Ectodermal cell (in vitro differentiated cells): ENCODE results near the gene HNRNPC.
"Not testable (repeated sequence)": the region's sequence is repeated elsewhere in the genome, so short reads cannot be mapped to it uniquely, and the experiment has no call there.

Experiments used
- H3K27ac ChIP-seq: 2 replicates; pipeline ENCODE4 v1.7.0; 2013; ENCODE audit warnings: mild to moderate bottlenecking, low read depth, low read length; ENCODE audit not compliant: insufficient read depth, poor library complexity, severe bottlenecking
- H3K27me3 ChIP-seq: 2 replicates; pipeline ENCODE4 v1.7.0; 2013; ENCODE audit warnings: mild to moderate bottlenecking, low read length; ENCODE audit not compliant: insufficient read depth, control insufficient read depth, poor library complexity, severe bottlenecking
- H3K36me3 ChIP-seq: one replicate; pipeline ENCODE4 v1.7.0; 2013; ENCODE audit warnings: low read length; ENCODE audit not compliant: control insufficient read depth, insufficient read depth
- H3K4me1 ChIP-seq: one replicate; pipeline ENCODE4 v1.7.0; 2013; ENCODE audit warnings: low read length; ENCODE audit not compliant: control insufficient read depth, insufficient read depth
- H3K4me3 ChIP-seq: 2 replicates; pipeline ENCODE4 v1.7.0; 2013; ENCODE audit warnings: low read depth, low read length, control low read depth; ENCODE audit not compliant: insufficient read depth
- H3K9me3 ChIP-seq: 2 replicates; pipeline ENCODE4 v1.7.0; 2013; ENCODE audit warnings: mild to moderate bottlenecking, low read length, moderate library complexity; ENCODE audit not compliant: control insufficient read depth
- WGBS, 2 experiments: methylation state at CpG; one replicate each; pipeline ENCODE4 v1.1.7; 2013; ENCODE audit warnings: missing lambda C conversion rate in 2 of 2; 5-methylcytosine and 5-hydroxymethylcytosine counted together

Gene HNRNPC

DNA sequence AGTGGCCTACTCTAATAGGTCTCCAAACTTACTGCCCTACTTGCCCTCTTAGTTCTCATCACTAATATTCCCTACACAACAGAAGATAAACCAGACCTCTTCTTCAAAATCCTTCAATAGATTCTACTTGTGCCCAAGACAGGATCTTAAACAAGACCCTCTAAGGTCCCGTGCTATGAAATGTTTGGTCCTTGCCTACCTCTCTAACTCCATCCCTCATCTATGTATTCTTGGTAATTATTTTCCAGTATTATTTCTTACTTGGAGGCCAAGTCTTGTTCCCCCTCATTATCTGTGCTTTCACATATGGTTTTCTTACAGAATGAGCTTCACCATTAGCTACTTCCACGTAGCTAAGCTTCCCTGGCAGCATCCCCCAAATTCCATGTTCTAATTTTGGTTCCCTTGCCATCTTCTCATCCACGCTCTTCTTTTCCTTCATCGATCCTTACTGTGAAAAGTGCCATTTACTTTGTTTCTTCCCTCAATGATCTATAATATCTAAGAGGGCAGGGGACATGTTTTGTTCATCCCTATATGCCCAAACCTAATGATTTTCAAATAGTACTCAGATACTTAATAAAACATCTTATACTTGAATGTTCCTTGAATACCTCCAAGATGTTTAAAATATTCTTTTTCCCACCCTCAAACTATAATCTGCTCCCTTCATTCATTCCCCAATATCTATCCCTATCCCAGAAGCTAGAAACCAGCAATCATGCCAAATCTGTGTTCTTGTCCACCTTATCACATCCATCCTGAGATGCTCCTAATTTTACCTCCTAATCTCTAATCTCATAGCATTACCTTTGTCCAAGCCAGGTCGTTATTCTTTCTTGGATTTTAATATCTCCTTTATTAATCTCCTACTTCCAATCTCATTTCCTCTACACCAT, 10.1 kb downstream of the HNRNPC start:
- H3K36me3 ChIP-seq: peaks cover 41% of the 10 kb centered on the region
- WGBS, 2 experiments: 88 to 93% methylated on average over 5 of the region's 5 CpGs
- H3K9me3 ChIP-seq: no peaks in the 10 kb centered on the region
- no peak overlapping the region for H3K4me3 ChIP-seq
- H3K27ac ChIP-seq: no peak overlapping the region
- peaks cover 15% of the 10 kb centered on the region for H3K4me1 ChIP-seq
- no peaks in the 10 kb centered on the region for H3K27me3 ChIP-seq

DNA sequence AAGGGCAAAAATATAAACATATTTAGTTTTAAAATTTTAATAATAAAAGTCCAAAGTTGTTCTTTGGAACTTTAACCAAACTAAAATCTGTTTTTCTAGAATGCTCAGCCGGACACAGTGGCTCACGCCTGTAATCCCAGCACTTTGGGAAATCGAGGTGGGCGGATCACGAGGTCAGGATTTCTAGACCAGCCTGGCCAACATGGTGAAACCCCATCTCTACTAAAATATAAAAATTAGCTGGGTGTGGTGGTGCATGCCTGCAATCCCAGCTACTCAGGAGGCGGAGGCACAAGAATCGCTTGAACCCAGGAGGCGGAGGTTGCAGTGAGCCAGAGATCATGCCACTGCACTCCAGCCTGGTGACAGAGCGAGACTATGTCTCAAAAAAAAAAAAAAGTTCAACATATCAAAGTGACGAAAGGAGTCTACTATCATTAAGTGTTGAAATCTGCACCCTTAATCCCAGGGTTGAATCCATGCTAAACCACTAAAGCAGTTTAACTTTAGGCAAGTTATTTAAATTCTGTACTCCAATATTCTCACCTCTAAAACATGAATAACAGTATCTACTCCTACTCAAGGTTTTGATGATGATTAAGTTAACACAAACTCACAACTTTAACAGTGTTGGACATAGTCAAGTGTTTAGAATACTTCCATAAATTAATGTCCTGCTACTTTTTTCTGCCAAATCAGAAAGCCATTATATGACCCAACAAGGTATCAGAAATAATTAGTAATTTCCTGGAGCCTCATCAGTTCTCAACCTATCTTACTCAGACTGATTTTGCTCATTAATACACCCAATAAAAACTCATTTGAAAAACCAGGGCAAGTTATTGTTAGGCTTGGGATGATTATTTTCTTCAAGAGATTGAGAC, 11.0 kb downstream of the HNRNPC start:
- no peak overlapping the region for H3K27ac ChIP-seq
- peaks cover 33% of the 10 kb centered on the region for H3K36me3 ChIP-seq
- H3K9me3 ChIP-seq: no peaks in the 10 kb centered on the region
- no peak overlapping the region for H3K4me3 ChIP-seq
- no peaks in the 10 kb centered on the region for H3K27me3 ChIP-seq
- peaks cover 8% of the 10 kb centered on the region for H3K4me1 ChIP-seq
- 90 to 94% methylated on average over 10 of the region's 10 CpGs for WGBS, 2 experiments

DNA sequence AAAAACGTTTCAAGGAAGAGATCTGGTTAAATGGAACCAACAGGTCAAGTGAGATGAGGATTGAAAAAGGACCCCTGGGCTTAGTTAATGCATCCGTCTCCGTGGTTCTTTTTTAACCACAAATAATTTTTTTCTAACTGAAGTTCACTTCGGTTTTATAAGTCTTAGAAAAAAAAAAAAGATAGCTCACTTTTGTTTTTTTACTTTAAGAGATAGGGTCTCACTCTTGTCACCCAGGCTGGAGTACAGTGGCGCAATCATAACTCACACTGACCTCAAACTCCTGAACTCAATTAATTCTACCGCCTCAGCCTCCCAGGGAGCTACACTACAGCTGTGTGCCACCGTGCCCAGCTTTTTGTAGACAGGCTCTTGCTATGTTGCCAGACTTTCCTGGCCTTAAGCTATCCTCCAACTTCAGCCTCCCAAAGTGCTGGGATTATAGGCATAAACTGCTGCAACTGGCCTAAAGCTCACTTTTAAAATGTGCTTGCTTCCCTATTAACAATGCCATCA, 11.8 kb downstream of the HNRNPC start:
- Histone ChIP-seq H3K9me3 (no peaks in the 10 kb centered on the region), H3K4me3 (no peak overlapping the region), H3K36me3 (peaks cover 36% of the 10 kb centered on the region), H3K27ac (no peak overlapping the region), H3K27me3 (no peaks in the 10 kb centered on the region), H3K4me1 (peaks cover 7% of the 10 kb centered on the region)
- 78 to 82% methylated on average over 7 of the region's 7 CpGs for WGBS, 2 experiments

DNA sequence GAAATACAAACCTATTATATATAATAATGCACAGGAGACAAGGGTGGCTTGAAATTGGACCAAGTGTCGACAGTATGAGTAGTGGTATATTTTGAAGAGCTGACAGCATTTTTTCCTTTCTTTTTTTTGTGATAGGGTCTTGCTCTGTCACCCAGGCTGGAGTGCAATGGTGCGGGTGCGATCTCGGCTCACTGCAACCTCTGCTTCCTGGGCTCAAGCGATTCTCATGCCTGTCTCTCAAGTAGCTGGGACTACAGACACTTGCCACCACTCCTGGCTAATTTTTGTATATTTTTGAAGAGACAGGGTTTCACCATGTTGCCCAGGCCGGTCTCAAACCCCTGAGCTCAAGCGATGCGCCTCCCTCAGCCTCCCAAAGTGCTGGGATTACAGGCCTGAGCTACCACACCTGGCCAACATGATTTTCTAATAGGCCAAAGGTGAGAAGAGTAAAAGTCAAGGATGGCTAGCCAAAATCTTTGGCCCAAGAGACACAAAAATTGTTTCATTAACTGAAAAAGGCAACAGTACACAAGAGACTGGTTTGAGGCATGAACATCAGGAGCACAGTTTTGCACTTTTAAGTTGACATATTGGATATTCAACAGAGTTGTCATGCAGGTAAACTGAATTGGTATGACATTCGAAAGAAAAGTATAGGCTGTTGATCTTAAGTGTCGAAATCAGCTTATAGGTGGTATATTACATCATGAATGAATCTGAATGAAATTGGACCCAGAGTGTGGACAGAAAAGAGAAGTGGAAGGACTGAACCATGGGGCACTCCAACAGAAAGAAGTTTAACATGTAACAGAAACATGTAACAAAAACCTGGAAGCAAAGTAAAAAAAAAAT, 12.5 kb downstream of the HNRNPC start:
- Histone ChIP-seq H3K4me1 (peaks cover 7% of the 10 kb centered on the region), H3K9me3 (no peaks in the 10 kb centered on the region), H3K27ac (no peak overlapping the region), H3K4me3 (no peak overlapping the region), H3K27me3 (no peaks in the 10 kb centered on the region), H3K36me3 (peaks cover 36% of the 10 kb centered on the region)
- WGBS, 2 experiments: 93 to 96% methylated on average over 10 of the region's 10 CpGs

DNA sequence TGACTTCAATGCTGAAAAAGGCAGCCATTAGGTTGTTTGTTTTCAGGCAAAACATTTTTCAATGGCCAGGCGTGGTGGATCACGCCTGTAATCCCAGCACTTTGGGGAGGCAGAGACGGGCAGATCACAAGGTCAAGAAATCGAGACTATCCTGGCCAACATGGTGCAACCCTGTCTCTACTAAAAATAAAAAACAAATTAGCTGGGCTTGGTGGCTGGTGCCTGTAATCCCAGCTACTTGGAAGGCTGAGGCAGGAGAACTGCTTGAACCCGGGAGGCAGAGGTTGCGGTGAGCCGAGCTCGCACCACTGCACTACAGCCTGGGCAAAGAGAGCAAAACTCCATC, 13.2 kb downstream of the HNRNPC start:
- peaks cover 39% of the 10 kb centered on the region for H3K36me3 ChIP-seq
- H3K9me3 ChIP-seq, H3K4me3 ChIP-seq, H3K4me1 ChIP-seq, H3K27ac ChIP-seq, H3K27me3 ChIP-seq: not testable (repeated sequence)
- WGBS, 2 experiments: 93 to 95% methylated on average over 8 of the region's 8 CpGs

DNA sequence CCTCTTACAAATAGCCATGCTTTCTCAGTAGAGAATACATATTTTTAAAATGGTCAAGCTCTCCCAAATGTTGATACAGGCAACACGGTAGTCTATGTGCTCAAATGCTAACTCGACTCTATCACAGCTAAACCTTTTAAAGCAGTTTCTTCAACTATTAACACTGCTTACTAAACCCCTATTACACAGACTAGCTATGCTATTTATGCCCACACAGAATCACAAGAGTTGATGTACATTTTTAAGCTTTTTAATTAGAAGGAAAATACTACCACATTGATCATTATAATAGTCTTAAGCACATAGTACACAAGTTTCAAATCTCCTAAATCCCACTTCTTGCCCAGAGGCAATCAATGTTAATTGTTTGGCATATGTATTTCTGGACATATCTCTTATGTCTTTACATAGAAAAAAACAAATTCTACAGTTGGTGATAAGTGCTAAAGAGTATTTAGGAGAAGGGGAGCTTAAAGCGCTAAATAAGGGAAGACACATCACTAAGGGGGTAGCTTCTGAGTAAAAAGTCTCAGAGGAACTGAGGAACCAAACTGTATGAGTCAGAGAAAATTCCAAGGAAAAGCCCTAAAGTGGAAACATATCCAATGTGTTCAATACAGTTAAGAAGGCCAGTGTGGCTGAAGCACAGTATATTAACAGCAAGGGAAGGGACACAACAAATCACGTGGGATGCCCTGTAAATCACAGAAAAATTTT, 13.7 kb downstream of the HNRNPC start:
- H3K4me1 ChIP-seq: peaks cover 4% of the 10 kb centered on the region
- H3K36me3 ChIP-seq: peaks cover 42% of the 10 kb centered on the region
- no peaks in the 10 kb centered on the region for H3K9me3 ChIP-seq
- H3K27me3 ChIP-seq: no peaks in the 10 kb centered on the region
- H3K4me3 ChIP-seq: no peak overlapping the region
- 88 to 92% methylated on average over 4 of the region's 4 CpGs for WGBS, 2 experiments
- H3K27ac ChIP-seq: no peak overlapping the region

DNA sequence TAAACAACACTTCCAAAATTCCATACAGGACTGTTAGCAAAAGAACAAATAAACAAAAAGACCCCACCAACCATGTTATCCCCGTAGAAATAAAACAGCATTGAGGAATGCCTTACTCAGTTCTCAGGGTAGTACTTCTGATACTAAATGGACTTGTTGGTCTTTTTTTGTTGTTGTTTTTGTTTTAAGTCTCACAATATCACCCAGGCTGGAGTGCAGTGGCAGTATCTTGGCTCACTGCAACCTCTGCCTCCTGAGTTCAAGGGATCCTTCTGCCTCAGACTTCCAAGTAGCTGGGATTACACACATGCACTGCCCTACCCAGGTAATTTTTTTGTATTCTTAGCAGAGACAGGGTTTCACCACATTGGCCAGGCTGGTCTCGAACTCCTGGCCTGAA, 17.1 kb downstream of the HNRNPC start:
- H3K27ac ChIP-seq: no peak overlapping the region
- WGBS, 2 experiments: 96% methylated on average over 2 of the region's 2 CpGs
- H3K36me3 ChIP-seq: peaks cover 52% of the 10 kb centered on the region
- H3K27me3 ChIP-seq: no peaks in the 10 kb centered on the region
- no peaks in the 10 kb centered on the region for H3K9me3 ChIP-seq
- H3K4me1 ChIP-seq: no peaks in the 10 kb centered on the region
- H3K4me3 ChIP-seq: no peak overlapping the region

DNA sequence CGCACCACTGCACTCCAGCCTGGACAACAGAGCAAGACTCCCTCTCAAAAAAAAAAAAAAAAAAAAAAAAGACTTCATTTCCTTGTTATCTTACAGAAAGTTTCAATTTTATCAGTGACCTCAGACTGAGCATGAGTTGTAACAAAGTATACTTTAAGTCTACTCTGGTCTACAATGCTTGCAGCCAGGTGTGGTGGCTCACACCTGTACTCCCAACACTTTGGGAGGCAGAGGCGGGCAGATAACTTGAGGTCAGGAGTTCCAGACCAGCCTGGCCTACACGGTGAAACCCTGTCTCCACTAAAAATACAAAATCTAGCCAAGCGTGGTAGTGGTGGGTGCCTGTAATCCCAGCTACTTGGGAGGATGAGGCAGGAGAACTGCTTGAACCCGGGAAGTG, 18.0 kb downstream of the HNRNPC start:
- peaks cover 50% of the 10 kb centered on the region for H3K36me3 ChIP-seq
- H3K27me3 ChIP-seq: no peaks in the 10 kb centered on the region
- no peaks in the 10 kb centered on the region for H3K9me3 ChIP-seq
- H3K27ac ChIP-seq: no peak overlapping the region
- no peak overlapping the region for H3K4me3 ChIP-seq
- H3K4me1 ChIP-seq: no peaks in the 10 kb centered on the region
- WGBS, 2 experiments: 86 to 96% methylated on average over 5 of the region's 5 CpGs

DNA sequence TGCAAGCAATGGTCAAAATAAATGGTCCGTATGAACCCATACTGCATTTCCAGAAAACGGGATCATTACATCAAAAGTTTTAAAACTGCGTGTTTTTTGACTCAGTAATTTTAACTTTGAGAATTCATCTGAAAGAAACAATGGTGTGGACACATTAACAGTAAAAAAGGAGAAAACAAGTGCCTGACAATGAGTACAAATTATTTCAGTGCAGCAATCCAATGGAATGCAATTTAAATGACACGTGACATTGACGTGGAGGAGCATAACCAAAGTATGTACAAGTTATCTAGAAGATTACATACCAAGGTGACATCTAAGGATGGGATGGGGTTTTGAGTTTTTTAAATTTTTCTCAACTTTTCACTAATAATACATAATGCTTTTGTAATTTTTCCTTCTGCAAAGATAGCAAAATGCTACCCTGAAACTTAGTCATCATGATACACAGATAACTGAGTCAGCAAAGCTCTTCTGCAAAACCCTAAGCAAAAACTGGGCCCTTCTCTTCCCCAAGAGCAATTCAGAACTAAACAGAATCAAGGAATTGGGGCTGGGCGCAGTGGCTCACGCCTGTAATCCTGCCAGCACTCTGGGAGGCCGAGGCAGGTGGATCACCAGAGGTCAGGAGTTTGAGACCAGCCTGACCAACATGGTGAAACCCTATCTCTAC, 20.4 kb downstream of the HNRNPC start:
- H3K4me1 ChIP-seq: no peaks in the 10 kb centered on the region
- no peak overlapping the region for H3K27ac ChIP-seq
- peaks cover 59% of the 10 kb centered on the region for H3K36me3 ChIP-seq
- 91 to 97% methylated on average over 8 of the region's 8 CpGs for WGBS, 2 experiments
- no peaks in the 10 kb centered on the region for H3K9me3 ChIP-seq
- no peaks in the 10 kb centered on the region for H3K27me3 ChIP-seq
- H3K4me3 ChIP-seq: no peak overlapping the region
